SK-N-MC (cell line): ENCODE measurements around the gene SERPINB12.

ENCODE experiments used
- EZH2 ChIP-seq: fragments of 200-600 bp; sonication (generic); IDR thresholded peaks from one replicate; pipeline ENCODE4 v1.6.1; 2017; ENCODE audit warnings: antibody characterized with exemption
- FOXP2 ChIP-seq: optimal IDR thresholded peaks from 2 replicates; pipeline ENCODE3; 2011; ENCODE audit warnings: mild to moderate bottlenecking, moderate library complexity; ENCODE audit not compliant: insufficient read depth; ENCODE audit errors: extremely low read length, control extremely low read depth
- POLR2AphosphoS5 ChIP-seq: IDR thresholded peaks from 2 replicates; pipeline ENCODE4 v1.6.1; 2012; ENCODE audit warnings: mild to moderate bottlenecking, low read depth, low read length, borderline replicate concordance

DNA sequence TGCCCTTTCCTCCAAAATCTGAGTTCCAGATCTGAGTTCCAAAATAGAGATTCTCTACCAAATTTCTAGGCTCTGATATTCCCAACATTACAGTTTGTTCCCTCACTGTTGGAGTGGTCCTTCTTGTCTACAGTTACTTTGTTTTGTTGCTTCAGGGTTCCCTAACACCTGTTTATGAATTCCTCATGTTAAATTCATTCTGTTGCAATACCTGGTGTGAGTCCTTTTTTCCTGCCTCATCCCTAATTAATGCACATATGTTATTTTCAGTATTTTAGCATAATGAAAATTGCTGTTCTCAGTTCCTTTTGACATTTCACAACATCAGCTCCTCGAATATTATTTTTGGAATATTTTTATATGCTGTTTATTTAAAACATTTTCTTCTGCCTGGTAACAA is 61.2 kb downstream of the SERPINB12 start:
- TF ChIP-seq EZH2 (no peak), POLR2AphosphoS5 (no peak), FOXP2 (no peak)
